8988T (cell line): ENCODE measurements around the gene ADRA2C.
"Not testable (repeated sequence)": the region's sequence is repeated elsewhere in the genome, so short reads cannot be mapped to it uniquely, and the experiment has no call there.

Experiments
- DNase-seq: peaks from one replicate; pipeline ENCODE4 v3.0.0; 2011

ADRA2C gene

DNA sequence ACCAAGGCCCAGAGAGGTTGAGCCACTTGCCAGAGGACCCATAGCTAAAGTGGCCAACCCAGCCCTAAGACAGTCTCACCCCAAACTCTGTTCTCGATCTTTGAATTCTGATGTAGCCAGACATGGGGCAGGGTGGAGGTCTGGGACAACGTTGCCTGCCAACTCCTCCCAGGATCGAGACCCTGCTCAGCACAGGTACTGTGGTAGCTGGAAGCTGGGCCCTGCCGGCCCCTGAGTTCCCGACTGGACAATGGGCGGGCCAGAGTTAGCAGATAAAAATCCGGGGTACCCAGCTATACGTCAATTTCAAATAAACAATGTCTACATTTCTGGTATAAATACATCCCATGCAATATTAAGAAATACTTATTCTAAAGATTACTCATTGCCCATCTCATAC lies 35.3 kb downstream of the ADRA2C start:
- DNase-seq, result no peak

GRCh38 chr4:3801931-3802550 lies 35.9 kb downstream of the ADRA2C start:
- DNase-seq, result no peak

GRCh38 chr4:3802571-3803474 lies 36.6 kb downstream of the ADRA2C start:
- DNase-seq, result no peak

DNA sequence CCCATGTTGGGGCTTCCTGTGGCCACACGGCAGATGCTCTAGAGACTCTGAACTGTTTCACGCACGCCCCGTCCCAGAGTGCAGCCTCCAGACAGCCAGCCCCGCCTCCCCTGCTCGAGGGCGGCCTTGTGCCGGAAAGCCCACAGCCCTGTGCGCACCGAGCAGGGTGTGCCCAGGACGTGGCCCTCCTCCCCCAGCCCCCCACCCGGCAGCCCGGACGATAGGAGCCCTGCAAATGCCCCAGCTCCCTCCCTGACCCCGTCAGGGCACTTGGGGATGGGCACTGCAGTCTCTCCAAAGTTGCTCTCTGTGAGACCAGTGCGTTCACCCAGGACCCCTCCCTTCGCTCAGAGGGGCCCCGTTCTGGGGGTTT lies 37.3 kb downstream of the ADRA2C start:
- DNase-seq, result no peak

- DNase-seq, result no peak
Observed at GRCh38 chr4:3803946-3804345, 37.8 kb downstream of the ADRA2C start.

DNA sequence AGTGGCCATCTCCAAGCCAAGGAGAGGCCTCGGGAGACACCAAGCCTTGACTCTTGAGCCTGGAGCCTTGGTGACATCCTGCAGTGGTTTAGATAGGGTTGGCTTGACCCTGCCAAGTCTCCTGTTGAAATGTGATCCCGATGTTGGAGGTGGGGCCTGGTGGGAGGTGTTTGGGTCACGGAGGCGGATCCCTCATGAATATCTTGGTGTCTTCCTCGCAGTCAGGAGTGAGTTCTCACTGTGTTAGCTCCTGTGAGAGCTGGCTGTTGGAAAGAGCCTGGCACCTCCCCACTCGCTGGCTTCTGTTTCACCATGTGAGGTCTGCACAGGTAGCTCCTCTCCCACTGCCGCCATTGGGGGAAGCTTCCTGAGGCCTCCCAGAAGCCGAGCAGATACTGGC lies 38.8 kb downstream of the ADRA2C start:
- DNase-seq, result no peak

DNA sequence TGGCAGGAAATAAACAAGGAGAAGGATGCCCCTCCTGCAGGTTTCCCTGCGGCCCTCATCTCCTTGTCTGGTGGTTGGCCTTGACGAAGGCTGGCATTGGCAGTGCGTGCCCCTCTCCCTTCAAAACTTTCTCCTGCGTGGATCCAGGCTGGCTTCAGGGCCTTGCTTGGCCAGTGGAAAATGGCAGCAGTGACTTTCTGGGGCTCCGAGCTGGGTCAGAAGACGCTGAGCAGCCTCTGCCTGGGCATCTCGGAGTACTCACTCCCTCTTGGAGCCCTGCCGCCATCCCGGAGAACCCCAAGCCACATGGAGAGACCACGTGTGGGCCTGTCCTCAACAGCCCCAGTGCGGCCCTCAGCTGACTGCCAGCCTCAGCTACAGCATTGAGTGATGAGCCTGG lies 39.5 kb downstream of the ADRA2C start:
- DNase-seq, result no peak

- DNase-seq, result no peak
Observed at GRCh38 chr4:3807311-3807710, 41.1 kb downstream of the ADRA2C start.

DNA sequence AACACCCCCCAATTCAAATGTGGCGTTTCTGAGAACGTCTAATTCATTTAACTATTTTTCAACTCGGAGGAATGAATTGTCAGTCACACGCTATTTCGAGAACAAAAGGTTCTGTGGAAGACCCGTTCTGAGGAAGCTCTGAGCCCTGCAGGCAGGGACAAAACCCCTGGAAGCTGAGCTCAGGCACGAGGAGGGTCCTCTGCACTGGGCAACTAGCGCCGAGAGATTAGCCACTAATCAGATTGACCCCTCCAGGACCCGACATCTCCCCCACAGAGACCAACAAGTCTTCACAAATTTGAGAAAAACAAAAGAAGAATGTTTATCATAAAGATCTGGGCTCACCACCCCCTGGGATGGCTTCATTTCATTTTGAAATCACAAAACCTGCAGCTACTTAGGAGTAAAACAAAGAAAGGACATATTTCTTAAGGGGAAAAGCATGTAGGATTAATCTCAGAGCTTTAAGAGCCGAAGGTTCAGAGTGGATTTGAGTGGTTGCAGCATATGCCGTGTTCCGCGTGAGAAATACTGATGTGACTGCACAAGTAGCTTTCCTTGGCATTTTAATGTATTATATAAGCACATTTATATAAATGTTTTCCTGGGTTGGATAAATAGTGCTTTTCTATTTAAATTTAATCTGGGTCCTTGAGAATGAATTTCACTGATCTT lies 41.8 kb downstream of the ADRA2C start:
- DNase-seq, result no peak

- no peak for DNase-seq
Observed at GRCh38 chr4:3808597-3808996, 42.4 kb downstream of the ADRA2C start.

- no peak for DNase-seq
Observed at GRCh38 chr4:3809028-3809427, 42.8 kb downstream of the ADRA2C start.

DNA sequence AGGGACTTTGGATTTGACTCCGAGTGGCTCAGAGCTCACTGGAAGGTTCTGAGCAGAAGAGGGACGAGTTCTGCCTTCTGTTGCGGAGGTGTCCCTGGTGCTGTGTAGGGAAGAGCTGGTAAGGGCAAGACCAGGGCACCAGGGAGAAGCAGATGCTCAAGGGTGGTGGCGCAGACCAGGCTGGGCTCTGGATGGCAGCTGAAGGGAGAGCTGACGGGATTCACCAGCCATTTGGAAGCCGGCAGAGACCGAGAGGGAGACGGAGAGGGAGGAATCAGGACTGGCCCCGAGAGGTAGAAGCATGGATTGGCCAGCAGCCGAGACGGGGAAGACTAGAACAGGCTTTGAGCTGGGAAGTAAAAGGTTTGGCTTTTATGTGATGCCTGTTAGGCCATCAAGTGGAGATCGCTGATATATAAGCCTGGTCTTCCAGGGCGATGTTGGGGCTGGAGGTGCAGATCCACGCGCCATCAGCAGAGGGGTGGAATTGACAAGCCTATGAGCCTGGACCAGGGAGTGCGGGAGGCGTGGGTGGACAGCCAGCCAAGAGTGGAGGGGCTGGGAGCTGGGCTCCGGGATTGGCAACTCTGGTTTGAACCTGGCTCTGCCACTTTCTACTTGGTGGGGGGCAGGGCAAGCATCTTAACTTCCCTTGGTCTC lies 43.4 kb downstream of the ADRA2C start:
- no peak for DNase-seq

GRCh38 chr4:3810111-3810680 lies 44.0 kb downstream of the ADRA2C start:
- no peak for DNase-seq

GRCh38 chr4:3810796-3811485 lies 44.8 kb downstream of the ADRA2C start:
- no peak for DNase-seq

DNA sequence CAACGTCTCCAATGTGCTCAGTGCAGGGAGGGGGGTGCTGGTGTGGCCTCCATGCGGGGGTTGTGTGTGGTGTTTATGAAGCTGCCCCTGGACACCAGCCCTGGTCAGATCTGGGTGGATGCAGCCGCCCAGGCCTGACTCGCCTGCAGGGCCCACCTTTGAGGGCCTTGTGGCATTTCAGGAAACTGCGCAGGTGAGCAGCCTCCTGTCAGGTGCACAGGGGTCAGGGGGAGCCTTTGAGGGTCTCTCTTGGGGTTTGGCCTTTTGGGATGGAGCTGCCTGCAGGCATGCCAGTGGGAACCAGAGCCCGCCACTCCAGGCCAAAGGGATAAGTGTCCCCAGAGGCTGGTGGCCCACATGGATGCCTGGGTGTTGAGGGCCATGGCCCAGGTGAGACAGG lies 45.4 kb downstream of the ADRA2C start:
- no peak for DNase-seq

GRCh38 chr4:3812211-3812934 lies 46.2 kb downstream of the ADRA2C start:
- no peak for DNase-seq

DNA sequence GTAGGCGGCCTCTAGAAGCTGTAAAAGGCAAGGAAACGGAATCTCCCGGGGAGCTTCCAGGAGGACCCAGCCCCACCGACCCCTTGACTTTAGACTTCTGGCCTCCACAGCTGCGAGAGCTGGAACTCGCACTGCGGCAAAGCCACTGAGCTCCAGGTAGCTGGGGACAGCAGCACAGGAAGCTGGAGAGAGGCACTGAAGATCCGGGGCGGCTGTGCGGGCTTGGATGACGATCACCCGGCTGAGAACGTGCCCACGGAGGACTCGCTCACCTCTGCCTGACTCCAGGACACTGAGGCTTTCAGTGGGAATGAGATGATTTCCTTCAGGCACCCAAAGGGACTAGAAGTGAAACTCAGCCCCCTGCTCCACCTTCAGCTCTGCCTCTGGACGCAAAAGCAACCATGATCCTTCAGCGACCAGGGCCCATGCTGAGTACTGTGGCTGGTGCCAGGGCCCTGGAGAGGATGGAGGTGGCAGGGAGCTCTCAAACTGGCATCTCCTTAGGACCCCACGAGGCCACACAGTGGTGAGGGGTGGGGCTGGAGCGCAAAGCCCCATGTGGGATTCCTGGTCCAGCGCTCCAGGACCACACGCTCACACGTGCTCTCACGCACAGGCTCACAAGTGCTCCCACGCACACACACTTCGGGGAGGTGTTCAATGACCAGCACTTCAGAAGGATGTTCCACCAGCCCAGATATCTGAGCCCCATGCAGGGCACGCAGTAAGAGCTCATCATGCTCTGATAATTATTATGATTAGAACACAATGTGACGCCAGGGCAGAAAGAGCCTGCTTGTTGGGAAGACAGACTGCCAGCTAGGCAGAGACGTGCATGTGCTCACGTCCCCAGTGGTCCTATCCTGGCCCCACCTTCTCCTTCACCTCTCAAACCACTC lies 47.2 kb downstream of the ADRA2C start:
- DNase-seq, result no peak

DNA sequence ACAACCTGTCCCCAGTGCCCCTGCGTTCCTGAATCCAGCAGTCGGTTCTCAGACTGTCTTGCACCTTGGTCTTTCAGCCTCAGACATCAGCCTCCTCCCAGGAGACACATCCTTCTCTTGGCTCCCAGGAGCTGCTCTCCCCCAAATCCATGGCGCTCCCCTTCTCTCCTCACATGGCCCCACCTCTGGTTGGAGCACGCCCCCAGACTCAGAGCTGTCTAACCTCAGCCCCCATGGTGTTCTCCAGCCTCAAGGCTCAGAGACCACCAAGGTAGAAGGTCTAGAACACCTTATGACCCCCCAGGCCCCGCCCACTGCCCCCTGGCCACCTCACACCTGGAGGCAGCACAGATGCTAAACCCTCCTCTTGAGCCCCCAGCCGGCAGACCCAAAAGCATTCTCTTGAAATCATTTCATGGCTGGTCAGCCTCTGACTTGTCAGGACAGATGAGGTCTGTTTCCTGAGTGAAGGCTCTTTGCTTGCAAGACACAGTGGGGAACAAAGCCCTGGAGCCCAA lies 47.9 kb downstream of the ADRA2C start:
- DNase-seq, result no peak

DNA sequence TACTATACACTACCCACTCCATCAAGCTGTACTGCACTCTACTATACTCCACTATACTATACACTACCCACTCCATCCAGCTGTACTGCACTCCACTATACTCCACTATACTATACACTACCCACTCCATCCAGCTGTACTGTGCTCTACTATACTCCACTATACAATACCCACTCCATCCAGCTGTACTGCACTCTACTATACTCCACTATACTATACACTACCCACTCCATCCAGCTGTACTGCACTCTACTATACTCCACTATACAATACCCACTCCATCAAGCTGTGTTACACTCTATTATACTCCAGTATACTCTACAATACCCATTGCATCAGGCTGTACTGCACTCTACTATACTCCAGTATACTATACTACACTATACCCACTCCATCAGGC lies 48.7 kb downstream of the ADRA2C start:
- not testable (repeated sequence) for DNase-seq

DNA sequence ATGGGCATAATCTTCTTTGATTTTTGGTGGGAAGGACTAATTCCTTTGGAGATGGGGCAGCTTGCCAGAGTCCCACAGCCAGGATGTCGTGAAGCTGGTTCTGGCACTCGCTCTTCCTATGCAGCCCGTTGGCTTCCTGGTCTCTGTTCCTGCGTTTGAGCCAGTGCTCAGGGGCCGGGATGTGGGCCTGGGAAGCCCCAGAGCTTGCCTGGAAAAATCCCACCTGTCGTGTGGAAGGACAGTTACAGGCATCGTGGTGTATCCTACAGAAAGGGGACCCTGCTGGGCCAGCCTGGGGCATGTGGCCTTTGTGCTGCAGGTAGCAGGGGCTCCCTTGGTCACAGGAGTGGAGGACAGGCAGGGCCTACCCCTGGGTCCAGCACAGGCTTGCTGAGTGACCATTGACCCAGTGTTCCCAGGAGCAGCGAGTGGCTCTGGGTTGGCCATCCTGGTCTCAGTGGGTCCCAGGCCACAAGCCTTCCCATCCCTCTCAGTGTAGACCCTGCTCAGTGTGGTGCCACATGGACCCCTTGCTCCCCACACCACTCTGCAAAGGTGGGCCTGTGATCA lies 50.2 kb downstream of the ADRA2C start:
- no peak for DNase-seq
